Erythroblast (primary cell): ENCODE measurements around the gene CDC16.

Experiments
- DNase-seq, 2 experiments: peaks; one replicate each; lab custom pipeline; 2025; lab: John Stamatoyannopoulos, UW
- GATA1 ChIP-seq: IDR thresholded peaks from 2 replicates; pipeline ENCODE4 v1.6.1; 2011; ENCODE audit warnings: low read depth, mild to moderate bottlenecking, control low read depth, low read length, moderate library complexity
- POLR2A ChIP-seq: IDR thresholded peaks from 2 replicates; pipeline ENCODE4 v1.6.1; 2011; ENCODE audit warnings: mild to moderate bottlenecking, low read length

The CDC16 gene

DNA sequence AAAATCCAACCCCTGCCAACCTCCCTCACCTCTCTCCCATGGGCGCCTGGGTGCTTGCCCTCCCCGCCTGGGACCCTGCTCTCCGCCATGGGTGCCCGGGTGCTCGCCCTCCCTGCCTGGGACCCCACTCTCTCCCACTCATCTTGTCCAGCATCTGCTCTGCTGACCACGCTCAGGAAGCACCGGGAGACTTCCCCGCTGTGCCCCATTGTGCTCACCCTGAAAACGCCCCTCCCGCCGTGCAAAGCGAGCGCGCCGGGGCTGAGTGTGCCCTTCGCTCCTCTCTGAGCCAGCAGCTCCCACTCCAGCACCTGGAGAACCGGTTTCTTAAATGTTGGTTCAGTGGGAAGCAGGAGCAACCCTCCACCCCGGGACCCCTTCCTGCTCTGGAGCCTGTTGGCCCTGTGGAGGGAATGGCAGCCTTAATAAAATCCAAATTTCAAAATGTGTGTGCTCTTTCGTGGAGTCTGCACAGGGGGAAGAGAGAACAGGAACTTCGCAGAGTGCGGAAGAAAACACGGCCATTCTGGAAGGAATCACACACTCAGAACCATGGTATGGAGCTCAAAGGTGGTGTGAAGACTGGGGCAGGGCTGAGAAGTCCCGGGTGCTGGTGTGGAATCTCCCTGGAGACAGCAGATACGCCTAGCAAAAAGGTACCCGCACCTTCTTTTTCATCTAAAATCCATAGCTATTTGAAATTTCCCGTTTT lies 23.1 kb upstream of the CDC16 start:
- no peak for TF ChIP-seq GATA1
- no peak for TF ChIP-seq POLR2A
- DNase-seq = no peak

DNA sequence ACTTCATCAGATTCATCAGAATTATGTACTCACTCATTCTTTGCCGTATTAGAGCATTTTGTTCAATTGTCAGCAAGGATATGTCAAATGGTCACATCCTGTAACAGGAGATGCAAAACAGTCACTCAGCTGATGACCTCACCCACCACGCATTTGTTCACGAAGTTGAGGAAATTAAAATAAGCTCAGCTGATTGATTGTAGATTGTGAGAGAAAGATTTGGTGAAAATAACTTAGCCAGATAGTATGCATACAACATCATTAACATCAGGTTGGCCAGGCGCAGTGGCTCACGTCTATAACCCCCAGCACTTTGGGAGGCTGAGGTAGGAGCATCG lies 22.6 kb upstream of the CDC16 start:
- TF ChIP-seq GATA1 (no peak), POLR2A (no peak)
- DNase-seq = no peak

DNA sequence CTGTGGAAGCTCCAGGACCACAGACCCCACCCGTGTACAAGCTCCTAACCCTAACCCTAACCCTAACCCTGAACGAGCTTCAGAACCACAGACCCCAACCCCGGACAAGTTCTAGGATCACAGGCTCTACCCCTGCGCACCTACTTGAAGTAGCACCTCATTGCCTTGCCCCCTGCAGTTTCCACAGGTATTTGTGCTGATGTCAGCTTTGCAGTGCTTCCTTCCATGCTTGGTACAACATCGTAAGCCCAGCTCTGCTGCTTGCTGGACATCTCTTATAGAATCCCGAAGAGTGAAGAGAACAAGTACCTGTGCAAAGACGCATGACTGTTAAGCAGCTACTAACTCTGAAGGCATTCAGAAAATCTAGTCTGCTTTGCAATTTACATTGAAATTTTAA lies 20.7 kb upstream of the CDC16 start:
- no peak for DNase-seq
- no peak for TF ChIP-seq GATA1
- no peak for TF ChIP-seq POLR2A

DNA sequence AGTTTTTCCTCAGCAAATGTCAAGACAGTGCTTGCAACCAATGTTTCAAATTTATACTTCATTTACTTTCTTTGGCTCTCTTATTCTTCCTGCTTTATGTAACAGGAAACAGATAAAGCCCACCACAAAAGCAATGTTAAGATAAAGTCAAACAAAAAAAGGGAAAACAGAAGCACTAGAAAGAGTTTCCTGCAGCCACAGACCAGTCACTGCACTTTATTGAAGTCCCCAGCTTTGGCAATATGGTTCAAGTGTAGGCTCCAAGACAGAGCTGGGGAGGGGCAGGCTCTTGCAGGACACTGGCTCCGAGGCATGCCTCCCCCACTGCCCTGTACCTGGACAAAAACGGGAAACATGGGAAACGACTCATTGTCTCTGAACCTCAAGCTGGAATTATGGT lies 15.3 kb upstream of the CDC16 start:
- no peak for DNase-seq

DNA sequence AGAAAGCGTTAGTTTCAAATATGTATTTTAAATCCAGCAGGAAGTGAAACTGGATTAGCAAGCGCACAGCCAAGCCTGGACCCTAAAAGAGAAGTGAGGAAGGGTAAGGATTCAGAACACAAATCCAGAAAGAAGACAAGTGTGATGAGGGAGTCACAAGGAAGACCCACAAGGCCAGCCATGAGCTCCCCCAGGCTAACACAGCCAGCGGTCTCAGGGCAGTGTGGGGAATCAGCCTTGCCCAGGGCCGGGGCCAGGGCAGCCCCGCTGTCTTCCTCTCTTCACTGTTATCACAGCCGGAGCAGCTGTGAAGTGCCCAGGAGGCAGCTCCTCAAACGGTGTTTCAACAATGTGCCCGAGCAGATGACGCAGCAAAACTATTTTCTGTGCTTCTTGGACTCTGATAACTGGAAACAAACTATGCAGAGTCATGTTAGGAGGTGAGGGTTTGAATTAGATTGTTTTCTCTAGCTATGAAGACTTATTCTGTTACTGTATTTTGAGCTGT lies 12.2 kb upstream of the CDC16 start:
- peak; percentile 97 to 99 for DNase-seq
- peak; percentile 84 for TF ChIP-seq POLR2A
- TF ChIP-seq GATA1 = peak; percentile 79

More for the DNA sequence above, 15.3 kb upstream of the CDC16 start:
- TF ChIP-seq POLR2A = no peak
- TF ChIP-seq GATA1 = no peak

DNA sequence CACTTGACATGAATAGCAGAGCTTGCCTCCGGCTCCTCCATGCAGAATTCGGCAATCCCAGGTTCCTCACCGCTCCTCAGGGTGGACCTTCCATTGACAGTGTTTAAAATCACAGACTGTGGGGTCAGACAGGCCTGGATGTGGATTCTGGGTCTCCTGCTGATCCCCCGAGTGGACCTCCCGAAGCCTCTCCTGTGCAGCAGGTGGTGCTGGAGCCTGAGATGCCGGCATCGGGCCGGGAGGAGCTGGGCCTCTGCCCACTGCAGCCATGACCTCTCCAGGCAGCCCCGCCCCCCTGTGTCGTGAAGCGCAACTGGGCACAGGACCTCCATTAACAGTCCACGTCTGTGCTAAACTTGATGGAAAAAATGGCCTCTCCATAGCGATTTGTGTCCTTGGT lies 10.5 kb upstream of the CDC16 start:
- TF ChIP-seq GATA1 (no peak), POLR2A (no peak)
- no peak for DNase-seq

DNA sequence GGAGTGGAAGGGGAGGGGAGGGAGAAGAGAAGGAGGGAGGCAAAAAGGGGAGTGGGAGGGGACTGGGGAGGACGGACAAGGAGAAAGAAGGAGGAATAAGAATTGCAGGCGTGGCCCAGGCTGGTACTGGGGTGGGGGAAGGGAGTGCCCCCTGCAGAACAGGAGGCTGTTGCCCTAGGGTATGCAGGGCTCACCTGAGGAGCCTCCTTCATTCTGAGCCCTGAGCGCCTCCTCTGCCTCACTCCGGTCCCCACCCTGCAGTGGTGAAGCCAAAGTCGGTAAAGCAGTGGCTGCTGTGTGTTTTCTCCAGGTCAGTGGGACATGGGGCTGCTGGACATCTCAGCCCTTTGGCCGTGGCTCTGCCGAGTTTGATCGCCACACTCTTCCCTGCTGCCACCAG lies 9.1 kb upstream of the CDC16 start:
- TF ChIP-seq GATA1 = no peak
- TF ChIP-seq POLR2A = no peak
- DNase-seq = peak in 1 of 2 experiments; percentile 44

DNA sequence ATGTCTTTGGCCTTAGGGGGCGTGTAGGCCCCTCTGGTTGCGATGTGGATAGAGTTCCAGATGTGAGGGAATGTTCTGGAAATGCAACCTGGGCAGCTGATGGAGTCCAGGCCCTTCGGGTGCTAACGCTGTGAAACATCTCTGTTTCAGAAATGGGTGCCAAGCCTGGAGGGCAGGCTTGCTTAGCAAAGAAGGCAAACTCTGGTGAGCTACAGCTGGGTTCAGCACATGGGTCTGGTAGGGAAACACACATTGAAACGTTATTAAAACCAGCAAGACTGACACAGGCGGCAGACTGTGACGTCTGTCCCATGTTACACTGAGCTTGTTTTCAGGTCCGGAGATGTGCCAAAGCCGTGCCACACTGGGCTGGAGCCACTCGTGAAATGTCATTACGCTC lies 8.6 kb upstream of the CDC16 start:
- TF ChIP-seq POLR2A = no peak
- no peak for TF ChIP-seq GATA1
- peak in 1 of 2 experiments; percentile 51 for DNase-seq

DNA sequence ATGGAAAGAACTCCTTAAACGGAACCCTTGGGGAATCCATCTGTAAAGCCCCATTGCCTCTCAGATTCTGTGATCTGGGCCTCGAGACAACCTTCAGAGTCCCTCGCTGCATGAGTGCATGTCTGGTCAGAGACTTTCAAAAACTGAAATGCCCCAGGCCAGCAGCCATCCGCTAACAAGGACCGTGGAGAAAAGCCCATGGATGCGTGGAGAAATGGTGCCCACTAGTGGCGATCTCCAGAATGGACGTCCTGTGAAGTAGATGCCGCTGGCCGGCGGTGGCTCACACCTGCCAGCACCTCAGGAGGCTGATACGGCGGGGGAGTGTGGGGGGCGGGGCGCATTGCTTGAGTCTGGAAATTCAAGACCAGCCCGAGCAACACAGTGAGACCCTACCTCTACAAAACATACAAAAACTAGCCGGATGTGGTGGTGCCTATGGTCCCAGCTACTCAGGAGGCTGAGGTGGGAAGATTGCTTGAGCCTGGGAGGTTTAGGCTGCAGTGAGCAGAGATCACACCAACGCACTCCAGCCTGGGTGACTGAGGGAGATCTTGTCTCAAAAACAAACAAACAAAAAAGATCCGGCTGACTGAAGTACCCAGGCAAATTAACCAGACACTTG lies 7.9 kb upstream of the CDC16 start:
- TF ChIP-seq POLR2A (no peak), GATA1 (no peak)
- peak; percentile 85 to 93 for DNase-seq

DNA sequence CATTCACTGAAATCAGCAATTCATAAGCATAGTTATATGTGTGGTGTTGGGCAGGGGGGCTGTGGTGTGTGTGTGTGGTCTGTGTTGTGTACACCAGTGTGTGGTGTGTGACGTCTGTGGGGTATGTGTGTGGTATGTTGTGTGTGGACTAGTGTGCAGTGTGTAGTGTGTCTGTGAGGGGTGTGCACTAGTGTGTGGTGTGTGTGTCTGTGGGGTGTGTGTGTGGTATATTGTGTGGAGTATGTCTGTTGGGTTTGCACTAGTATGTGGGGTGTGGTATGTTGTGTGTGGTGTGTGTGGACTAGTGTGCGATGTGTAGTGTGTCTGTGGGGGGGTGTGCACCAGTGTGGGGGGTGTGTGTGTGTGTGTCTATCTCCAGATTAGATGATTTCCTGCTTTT lies 7.2 kb upstream of the CDC16 start:
- no peak for DNase-seq
- TF ChIP-seq POLR2A (no peak), GATA1 (no peak)

DNA sequence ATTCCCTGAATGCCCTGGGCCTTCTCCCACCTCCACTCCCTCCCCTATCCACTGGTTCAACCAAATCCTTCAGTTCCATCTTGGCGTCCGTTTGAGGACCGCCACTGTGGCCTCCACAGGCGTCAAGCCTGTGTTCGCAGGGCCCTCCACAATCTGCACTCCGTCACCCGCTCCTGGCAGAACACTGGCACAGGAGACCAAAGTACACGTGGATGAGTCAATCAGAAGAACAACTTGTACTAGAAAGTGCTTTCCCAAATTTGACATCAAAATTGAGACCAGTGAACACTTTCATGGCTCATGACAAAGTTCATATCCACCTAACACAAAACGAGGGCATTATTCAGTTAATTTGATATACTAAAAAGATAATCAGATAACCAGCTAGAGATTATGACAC lies 6.5 kb upstream of the CDC16 start:
- no peak for DNase-seq
- TF ChIP-seq POLR2A = no peak
- no peak for TF ChIP-seq GATA1

DNA sequence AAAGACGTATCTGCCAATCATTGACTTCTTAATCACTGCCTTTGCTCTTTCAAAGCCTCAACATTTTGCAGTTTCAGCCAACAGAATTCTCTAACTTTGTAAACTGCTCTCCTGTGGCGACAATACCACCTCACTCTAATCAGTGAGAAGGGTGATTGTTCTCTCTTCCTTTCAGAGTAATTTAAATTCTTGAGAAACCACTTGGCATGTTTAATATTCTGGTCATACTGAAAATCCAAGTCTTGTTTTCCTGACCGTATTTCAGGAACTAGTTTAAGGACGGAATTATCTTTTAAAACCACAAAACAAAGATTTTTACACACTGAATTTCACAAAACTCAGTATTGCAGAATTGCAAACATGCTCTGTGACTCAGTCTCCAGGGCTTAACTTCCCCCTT lies 5.2 kb upstream of the CDC16 start:
- TF ChIP-seq POLR2A (no peak), GATA1 (no peak)
- DNase-seq = no peak

DNA sequence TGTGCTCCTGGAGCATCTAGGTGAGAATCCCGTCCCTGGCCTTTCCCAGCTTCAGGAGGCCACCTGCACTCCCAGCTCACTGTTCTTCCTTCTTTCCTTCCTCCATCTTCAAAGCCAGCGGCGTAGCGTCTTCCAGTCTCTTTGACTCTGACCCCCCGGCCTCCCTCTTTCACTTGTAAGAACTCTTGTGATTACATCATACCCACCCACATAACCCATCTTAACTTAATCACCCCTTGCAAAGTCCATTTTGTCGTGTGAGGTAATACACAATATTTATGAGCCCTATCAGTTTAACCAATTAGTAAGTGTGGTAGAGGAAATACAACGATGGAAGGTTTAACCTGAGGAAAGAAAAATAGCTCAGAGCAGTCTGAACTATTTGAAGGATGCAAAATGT lies 4.6 kb upstream of the CDC16 start:
- DNase-seq = peak; percentile 30 to 47
- TF ChIP-seq POLR2A (no peak), GATA1 (no peak)

DNA sequence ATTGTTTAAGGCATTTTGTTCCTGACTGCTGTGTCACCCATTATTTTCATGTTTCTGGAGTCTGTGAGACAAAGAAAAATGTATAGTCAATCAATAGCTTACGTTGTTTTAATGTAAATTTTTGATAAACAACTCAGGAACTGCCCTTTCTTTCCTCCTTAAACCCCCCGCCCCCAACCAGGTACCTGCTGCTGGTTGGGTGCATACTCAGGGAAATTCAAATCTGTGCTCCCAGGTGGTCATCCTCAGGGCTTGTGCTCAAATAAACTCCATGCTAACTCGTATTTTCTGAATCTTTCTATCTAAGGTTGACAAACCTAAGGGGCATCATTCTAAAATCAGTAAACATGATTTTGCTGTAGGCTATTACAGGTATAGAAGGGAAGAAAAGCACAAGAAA lies 4.1 kb upstream of the CDC16 start:
- no peak for TF ChIP-seq GATA1
- no peak for TF ChIP-seq POLR2A

More for the DNA sequence above, 4.1 kb upstream of the CDC16 start:
- no peak for DNase-seq
